ENCODE results near the gene LMO7.

The LMO7 gene

DNA sequence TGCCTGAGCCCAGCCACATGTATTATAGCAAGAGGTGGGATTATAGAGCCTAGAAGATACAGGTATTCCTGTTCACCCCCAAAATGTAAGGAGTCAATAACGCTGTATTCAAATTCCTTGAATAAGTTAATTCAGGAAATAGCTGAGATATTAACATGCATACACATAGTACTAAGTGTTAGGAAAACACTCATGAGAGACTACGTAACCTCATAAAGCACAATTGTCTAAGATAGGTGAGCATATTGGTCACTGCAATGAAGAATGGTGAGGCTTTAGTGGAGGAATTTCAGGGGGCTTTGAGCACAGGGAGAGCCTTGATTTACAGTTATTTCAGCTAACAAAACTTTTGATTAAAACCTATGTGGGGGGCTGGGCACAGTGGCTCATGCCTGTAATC is 161.6 kb downstream of the LMO7 start:
- no peak for DNase-seq (ENCODE audit: low read depth in 1 of 2, low spot score in 1 of 2)

DNA sequence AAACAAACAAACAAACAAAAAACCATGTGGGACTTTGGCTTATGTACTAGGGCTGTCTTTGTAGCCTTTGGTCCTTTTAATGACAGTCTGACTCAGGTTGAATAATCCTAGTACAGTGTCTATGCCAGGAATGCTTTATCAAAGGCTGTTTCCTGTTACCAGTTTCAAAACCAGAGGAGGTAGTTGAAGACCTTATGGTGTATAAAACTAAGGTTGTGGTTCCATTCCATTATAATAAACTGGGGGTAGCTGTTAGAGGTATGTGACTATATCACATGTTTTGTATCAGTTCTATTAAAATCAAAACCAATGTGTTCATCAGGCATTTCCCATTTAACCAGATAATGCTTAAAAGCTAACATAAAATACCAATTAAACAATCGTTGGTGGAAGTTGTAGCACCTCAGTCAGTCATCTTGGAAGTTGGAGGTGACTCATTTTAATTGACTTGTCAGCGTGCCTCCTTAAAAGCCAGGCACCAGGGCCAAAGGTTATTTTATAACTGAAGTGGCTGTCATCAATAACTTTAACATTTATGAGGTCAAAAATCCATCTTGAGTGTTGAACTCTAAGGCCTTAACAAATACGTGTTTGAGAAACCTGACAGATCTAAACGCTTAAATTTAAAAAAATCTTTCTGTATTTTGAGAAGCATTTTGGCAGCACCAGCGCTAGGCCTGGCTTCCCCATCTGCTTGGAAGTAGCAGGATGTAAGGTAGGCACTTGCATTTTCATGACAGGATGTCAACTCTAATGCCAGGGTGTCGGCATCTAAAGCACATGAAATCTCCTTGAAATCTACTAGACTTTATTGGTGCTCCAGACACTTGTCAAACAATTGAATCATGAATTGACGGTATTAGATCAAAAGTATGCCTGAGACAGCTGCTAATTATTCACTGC is 162.5 kb downstream of the LMO7 start:
- DNase-seq (ENCODE audit: low read depth in 1 of 2, low spot score in 1 of 2): no peak

DNA sequence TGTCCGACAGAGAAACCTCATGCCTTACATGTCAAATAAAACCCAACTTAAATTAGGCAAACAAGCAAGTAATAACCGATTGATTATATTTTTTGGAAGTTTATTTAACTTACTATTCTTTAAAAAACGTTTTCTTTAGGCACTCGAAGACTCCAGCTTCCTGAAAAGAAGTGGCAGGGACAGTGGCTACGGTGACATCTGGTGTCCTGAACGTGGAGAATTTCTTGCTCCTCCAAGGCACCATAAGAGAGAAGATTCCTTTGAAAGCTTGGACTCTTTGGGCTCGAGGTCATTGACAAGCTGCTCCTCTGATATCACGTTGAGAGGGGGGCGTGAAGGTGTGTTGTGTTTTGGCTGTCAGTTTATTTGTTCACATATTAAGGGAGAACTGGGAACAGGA is 164.4 kb downstream of the LMO7 start:
- no peak for DNase-seq (ENCODE audit: low read depth in 1 of 2, low spot score in 1 of 2)

DNA sequence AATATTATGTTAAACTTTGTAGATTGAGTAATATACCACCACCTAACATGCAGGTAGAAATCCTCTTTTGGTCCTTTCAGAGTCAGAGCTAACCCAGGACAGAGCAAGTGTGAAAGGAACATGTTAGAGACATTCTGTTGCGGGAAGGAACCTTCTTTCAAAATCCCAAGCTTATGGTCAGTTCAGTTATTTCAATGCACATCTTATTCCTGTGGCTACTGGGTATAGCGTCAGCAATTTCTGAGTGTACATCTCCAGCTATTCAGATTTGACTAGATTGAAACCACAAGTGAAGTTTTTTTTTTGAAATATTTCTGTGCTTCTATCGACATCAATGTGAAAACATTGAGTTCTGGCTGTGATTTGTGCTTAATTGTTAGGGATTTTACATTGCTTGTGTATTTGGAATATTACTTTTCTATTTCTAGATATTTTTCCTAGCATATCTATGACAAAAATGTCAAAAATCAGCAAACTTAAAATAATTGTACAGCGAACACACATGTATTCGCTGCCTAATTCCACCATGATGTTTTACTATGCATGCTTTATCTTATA is 165.3 kb downstream of the LMO7 start:
- no peak for DNase-seq (ENCODE audit: low read depth in 1 of 2, low spot score in 1 of 2)

DNA sequence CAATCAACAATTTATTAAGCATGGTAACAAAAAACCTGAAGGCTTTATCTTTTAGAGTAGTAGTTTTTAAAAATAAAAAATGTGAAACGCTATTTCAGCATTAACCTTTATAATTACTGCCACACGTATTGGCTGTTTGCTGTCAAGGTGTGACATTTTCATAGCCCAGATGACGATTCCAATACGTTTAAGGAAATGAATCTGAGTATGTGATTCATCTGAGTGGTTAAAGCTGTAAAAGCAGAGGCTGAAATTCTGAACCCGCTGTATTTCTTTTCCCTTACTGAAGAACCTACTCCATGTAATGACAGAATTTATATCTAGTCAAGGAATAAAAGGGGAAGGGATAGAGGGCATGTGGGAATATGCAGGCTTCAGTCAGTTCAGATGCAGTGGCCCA is 166.0 kb downstream of the LMO7 start:
- DNase-seq (ENCODE audit: low read depth in 1 of 2, low spot score in 1 of 2): no peak

DNA sequence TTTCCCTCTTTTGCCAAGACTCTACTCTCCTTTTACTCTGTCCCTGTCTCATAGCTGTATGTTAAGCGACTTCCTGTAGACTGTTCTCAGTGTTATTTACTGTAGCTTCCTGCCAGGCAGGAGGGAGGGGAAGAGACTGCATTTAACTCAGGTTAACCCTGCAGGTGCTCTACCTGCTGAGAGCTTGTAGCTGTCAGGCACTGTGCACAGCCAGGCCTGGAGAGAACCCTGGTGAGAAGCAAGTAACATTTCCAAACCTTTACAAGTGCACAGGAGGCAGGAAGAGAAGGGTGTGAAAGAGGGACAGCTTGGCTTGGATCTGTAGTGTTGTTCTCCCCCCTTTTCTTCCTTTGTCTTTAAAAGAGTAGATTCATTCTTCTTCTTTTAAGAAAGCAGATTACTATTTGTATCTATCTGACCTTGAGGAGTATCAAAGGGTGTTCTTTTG is 167.1 kb downstream of the LMO7 start:
- no peak for DNase-seq (ENCODE audit: low read depth in 1 of 2, low spot score in 1 of 2)

DNA sequence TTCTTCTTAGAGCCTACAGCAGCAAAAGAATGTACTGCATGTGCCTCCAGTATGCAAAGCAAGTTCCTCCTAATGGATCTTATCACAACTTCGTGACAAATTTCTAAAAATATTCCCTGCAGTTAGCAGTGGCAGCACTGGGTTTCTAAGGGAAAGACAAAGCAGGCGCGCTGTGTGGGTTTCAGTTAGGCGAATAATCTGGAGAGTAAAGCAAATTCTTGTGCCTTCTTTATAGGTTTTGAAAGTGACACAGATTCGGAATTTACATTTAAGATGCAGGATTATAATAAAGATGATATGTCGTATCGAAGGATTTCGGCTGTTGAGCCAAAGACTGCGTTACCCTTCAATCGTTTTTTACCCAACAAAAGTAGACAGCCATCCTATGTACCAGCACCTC is 167.9 kb downstream of the LMO7 start:
- DNase-seq (ENCODE audit: low read depth in 1 of 2, low spot score in 1 of 2): no peak

DNA sequence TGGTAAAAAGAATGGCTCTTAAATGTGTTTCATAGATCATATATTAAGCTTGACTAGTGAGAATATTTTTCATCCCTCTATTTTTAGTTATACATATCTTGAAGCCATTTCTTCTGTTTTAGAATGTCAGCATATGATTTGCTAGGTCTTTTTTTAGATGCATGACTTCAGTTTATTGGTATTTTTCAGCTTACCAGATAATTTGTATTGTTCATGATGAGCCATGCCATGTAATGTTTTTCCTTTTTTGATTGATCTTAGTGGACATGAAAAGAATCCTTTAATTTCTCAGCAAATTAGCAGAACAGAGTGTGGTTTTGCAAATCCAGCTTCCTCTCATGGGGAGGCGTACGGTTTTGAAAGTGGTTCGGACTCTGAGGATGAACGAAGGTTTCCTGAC is 168.5 kb downstream of the LMO7 start:
- no peak for DNase-seq (ENCODE audit: low read depth in 1 of 2, low spot score in 1 of 2)

DNA sequence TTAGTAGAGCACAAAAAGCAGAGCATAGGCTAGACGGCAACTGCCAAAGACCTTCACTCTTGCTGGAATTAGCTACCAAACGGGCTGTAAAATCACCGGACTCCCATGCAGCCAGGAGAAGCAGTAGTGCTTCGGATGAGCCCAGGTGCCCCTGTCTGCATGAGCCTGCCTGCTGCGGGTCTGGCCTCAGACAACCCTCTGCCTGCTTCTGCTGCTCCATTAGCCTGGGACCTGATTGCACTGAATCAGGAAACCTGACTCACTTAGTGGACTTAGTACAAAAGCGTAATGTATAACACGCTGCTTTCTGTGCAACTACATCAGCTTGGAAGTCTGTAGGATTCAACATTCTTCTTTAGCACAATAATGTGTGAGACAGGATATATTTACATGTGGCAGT is 170.0 kb downstream of the LMO7 start:
- no peak for DNase-seq (ENCODE audit: low read depth in 1 of 2, low spot score in 1 of 2)

DNA sequence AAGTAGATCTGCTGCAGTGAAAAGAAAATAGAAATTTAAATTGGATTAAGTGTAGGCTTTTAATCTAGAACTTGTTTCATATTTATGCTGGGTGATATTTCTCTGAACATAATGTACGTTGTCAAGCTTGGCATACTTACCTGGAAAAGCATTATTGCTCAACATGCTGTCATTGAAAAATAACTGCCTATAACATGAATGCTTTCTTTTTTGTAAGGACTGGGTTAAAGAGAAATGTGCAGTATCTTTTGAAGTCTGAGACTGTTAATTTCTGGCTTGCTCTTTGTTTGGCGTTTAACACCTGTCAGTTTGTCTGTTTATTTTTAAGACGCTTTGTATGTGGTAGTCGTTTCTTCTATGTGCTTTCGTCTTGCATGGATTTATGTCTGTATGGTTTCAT is 175.2 kb downstream of the LMO7 start:
- no peak for DNase-seq (ENCODE audit: low read depth in 1 of 2, low spot score in 1 of 2)

DNA sequence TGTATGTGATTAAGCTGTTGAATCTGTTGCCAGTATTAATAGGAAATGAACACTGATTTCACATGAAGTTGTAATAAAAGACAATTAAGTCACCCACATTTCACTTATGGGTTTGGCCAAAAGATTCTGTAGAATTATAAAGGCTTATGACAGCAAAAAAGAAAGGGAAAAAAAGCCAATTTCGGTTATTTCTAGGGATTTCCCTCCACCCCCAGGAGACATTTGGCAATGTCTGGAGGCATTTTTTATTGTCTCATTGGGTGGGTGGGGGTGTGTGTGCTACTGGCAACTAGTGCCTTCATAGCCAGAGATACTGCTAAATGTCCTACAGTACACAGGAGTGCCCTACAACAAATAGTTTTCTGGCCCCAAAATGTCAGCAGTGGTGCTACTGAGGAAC is 175.7 kb downstream of the LMO7 start:
- DNase-seq (ENCODE audit: low read depth in 1 of 2, low spot score in 1 of 2): no peak

DNA sequence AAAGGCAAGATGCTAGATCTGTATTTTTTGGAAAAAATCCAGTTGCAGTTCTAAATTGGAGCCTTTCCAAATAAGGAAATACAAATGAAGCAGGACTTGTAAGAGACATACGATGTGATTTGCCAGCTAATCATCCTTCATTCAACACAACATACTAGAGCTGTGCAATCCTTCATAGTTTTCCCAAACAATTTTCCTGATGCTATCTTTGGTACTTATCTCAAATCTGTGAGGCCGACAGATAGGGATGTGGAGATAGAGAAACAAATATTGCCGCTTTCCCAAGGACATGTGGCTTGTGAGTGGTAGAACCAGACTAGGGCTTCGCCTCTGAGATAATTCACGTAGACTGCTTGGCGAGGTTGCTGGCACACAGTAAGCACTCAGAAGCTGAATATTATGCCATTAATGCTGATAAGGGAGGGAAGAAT is 176.6 kb downstream of the LMO7 start:
- DNase-seq (ENCODE audit: low read depth in 1 of 2, low spot score in 1 of 2): no peak

DNA sequence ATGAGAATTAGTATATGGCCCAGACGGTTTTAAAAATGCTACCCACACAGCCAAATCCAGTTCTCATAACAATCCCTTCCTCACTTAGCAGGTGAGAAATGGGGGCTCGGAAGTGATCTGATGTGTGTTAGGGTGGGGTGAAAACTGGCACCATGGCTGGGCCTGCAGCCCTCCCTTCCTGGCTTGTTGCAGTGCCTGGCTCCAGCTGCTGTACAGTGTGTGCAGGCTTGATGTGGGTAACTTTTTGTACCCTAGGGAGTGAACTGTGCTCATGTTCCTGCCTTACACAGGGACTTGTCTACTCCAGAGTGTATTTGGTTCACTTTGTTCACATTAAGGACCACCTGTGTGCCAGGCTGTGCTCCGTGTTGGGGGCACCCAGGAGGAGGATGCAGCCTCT is 177.2 kb downstream of the LMO7 start:
- DNase-seq (ENCODE audit: low read depth in 1 of 2, low spot score in 1 of 2): no peak

DNA sequence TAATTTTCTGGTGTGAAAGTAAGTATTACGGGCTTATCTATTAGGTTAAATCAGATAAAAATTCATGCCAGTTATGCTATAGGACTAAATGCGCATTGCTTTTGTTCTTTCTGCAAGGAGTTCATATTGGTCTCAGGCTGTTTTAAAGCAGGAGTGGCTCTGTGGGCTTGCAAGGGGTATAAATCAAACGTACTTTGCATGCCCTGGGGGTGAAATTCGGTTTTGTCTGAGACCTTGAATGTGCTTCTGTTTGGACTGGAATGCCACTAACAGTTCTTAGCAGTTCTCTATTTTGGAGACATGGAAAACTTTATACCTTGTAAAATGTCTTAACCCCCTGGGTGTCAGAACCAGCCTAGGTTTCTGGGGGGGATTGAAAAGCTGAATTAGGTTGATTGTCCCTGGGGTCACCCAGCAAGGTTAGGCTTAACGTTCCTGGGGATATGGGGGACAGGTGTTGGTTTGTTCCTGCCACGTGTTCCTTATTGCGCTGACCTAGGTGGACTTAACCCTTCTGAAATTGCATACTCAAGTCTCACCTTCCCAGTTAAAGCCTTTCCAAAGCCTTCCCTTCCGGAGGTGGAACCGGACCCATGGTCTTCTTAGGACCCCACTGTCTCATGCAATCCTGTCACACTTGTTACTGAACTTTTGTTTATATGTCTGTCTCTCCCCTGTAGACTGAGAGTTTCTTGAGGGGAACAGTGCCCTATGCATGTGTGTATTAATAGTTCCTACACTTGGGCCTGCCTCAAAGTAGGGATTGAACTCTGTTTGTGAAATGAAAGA is 182.2 kb downstream of the LMO7 start:
- no peak for DNase-seq (ENCODE audit: low read depth in 1 of 2, low spot score in 1 of 2)

DNA sequence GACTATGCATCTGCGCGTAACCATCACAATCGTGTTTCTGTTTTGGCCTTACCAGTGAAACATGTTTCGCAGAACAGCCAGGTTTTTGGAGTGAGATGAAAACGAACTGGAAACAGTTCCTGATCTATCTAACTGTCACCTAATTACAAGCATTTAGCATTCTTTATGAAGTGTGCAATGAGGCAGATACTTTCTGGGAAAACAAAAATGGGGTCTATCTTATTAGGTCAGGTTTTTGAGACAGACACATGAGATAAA is 182.8 kb downstream of the LMO7 start:
- DNase-seq (ENCODE audit: low read depth in 1 of 2, low spot score in 1 of 2): no peak

DNA sequence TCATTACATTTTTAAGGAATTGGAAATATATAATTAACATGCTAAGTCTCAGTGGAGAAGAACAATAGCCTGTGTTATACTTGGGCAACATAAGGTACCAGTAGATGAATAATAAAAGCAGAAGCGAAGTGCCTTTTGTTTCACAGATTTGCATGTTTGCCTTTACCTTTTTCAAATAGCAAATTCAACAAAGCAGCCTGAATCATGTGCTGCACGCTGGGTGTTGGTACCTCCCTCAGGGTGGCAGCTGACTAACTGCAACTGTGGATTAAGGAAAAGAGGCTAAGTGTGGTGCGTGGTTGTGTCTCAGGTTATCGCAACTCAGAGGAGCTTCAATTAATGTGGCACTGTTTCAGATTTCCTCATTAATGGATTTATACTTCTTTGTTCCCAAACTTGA is 189.0 kb downstream of the LMO7 start:
- DNase-seq (ENCODE audit: low read depth in 1 of 2, low spot score in 1 of 2): no peak

DNA sequence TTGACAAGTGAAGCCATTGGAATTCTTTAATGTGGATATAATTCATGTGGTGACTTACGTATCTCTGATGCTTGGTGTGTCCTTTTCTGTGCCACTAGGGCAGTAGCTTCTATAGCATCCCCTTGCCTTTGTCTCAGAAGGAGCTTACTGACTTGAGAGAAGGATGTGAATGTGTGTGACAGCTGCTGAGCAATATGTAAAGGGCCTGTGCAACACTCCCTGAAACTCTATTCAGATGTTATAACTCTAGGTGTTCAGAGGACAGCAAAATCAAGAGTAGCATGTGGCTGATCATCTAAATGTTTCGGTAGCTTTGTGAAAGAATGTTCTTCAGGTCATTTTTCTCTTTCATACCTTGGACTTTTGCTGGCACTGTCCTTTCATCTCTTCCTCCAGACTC is 189.5 kb downstream of the LMO7 start:
- DNase-seq (ENCODE audit: low read depth in 1 of 2, low spot score in 1 of 2): no peak

DNA sequence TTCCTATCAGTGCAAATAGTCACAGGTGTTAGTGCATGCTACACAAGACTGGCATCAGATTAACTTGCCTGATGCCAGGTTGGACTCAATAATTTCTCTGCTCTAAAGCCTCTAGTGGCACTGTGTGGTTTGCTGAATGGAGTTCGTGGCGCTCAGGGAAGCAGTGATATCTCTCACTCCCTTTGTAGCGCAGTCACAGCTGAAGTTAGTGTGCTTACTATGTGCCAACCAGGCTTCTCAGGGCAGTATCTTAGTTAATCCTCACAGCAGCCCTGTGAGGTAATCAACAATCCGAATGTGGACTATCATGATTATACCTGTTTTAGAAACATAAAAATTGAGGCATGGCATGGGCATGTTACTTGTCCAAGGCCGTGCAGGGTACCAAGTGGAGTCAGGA is 190.3 kb downstream of the LMO7 start:
- DNase-seq (ENCODE audit: low read depth in 1 of 2, low spot score in 1 of 2): no peak

DNA sequence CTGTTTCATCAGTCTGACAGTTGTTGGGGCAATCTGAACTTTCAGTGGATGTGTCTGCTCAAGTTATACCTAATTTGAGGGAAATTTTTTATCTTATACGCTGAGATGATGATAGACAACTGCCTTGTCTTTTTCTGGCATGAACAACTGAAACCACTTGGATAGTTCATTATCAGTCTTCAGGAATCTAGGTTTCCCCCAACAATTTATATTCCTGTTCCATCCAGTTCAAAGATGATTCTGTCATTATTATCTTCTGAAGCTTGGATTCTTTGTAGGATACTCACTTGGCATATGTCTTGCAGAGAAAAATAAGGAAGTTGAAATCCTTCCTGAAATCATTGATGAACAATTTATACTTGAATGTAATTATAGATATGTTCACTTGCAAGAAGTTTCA is 193.7 kb downstream of the LMO7 start:
- DNase-seq (ENCODE audit: low read depth in 1 of 2, low spot score in 1 of 2): no peak

DNA sequence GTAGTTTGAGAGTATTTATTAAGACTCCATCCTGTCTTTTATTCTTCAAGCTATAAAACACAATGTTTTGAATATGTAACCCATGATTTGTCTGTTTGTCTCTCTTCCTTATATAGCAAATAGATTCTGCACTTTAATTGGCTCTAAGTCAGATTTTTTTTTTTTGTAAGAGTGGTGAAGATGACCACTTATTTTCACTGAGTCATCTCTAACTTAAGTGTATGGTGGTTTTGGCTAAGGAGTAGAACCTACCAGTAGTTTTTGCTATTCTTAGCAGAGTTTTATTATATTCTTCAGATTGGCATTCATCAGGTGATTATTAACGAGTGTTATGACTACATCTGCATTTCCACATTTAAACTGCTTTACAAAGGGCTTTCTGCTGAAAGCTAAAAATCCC is 194.7 kb downstream of the LMO7 start:
- no peak for DNase-seq (ENCODE audit: low read depth in 1 of 2, low spot score in 1 of 2)

DNA sequence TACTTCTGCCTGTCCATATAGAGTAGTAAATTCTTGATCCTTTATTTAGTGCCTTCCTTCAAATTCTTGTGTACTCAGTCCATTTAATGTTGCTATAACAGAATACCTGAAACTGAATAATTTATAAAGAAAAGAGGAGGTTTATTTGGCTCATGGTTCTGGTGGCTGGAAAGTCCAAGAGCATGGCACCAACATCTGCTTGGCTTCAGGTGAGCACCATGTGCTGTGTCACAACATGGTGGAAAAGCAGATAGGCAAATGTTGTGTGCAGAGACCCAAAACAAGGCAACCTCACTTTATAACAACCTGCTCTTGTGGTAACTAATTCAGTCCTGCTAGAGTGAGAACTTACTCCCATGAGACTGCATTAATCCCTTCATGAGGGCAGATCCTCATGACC is 195.3 kb downstream of the LMO7 start:
- DNase-seq (ENCODE audit: low read depth in 1 of 2, low spot score in 1 of 2): no peak

DNA sequence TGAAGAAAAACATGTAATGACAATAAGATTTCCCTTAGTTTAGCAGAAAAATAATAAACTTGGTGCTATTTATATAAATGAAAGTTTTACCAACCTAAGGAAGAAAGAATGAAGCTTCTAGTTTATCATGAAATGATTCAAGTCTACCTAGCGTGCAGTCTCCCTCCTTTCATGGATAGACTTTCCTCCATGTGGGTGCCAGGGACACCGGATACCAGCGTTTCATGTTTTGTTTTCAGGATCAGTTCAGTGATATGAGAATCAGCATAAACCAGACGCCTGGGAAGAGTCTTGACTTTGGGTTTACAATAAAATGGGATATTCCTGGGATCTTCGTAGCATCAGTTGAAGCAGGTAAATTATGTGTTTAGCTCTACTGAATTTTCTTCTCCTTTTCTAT is 196.7 kb downstream of the LMO7 start:
- DNase-seq (ENCODE audit: low read depth in 1 of 2, low spot score in 1 of 2): no peak
